Body of pancreas (tissue), 4 donors: ENCODE measurements around the gene N4BP2.

ENCODE experiments used
- CTCF ChIP-seq, 7 experiments: fragments of 450-650 bp in 4 of 7; fragments of 200-600 bp in 3 of 7; sonication (generic) in 3 of 7; IDR thresholded peaks; one replicate each; pipeline ENCODE4 v1.5.1; 2016 to 2019; ENCODE audit warnings: antibody characterized with exemption in 7 of 7
- POLR2A ChIP-seq, 3 donors: fragments of 450-650 bp; IDR thresholded peaks; one replicate each; pipeline ENCODE4 v1.6.1; 2016; ENCODE audit warnings: antibody characterized with exemption in 3 of 3, mild to moderate bottlenecking in 2 of 3

- TF ChIP-seq CTCF (IDR thresholded peaks at IDR 0.05) (no peak), POLR2A (IDR thresholded peaks at IDR 0.05) (peak in 2 of 3 donors; percentile 15)
Measured at GRCh38 chr4:40065010-40065409, 8.4 kb downstream of the N4BP2 start.
